GM19239 (cell line): Measurements from ENCODE around the gene CD44.
A peak's percentile ranks its signal among the peaks of the same experiment; 100 is the strongest.

Source experiments
- DNase-seq: peaks from one replicate; pipeline ENCODE4 v3.0.0; 2011; ENCODE audit warnings: low spot score; ENCODE audit not compliant: insufficient read length
- FAIRE-seq: peaks from 2 replicates; lab custom pipeline; 2011; peaks lifted over from hg19 to GRCh38; lab: Jason Lieb, UNC

The CD44 gene

GRCh38 chr11:35135222-35135621 lies 3.7 kb upstream of the CD44 start:
- DNase-seq (no peak), FAIRE-seq (peak; percentile 78)

- DNase-seq, result no peak
- FAIRE-seq, result no peak
Observed at GRCh38 chr11:35136311-35136710, 2.7 kb upstream of the CD44 start.

- no peak for DNase-seq
- FAIRE-seq, result peak; percentile 65
Observed at GRCh38 chr11:35138058-35138457, 913 bp upstream of the CD44 start.

- DNase-seq (no peak), FAIRE-seq (no peak)
Observed at GRCh38 chr11:35138606-35138942, 397 bp upstream of the CD44 start.

GRCh38 chr11:35139722-35140282 lies 831 bp downstream of the CD44 start:
- FAIRE-seq (peak; percentile 90), DNase-seq (no peak)

DNA sequence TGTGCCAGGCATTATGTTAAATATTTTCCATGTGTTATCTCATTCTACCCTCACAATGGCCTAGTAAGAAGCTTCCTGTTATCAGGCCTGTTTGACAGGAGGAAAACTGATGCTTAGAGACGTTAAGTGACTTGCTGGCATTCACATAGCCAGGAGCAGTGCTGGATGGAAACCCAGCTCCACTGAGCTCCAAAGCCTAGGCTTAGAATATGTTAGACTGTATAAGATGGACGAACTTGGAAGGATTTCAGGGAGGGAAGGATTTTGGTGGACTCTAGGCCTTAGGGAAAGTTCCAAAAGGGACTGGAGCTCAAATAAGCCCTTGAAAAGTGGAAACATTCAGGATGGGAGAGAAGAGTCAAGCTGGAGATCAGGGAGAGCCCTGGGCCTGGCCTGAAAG lies 2.1 kb downstream of the CD44 start:
- DNase-seq (no peak), FAIRE-seq (peak; percentile 51)

DNA sequence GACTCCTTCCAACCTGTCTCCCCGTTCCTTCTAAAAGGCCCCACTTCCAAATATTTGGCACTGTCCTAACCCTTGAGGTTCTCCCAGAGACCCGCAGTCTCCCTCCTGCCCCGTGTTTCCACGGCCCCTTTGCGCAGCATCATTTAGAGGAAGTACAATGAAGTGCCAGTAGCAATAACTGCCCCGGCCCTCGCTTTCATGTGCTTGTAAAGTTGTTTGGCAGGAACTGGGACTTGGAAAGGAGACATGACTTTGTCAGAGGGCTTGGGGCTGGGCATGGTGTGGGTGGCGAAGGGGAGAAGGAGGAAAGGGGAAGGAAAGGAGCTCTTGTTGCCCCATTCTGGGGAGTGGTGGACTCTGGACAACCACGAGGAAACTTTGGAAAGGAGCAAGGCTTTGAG lies 2.6 kb downstream of the CD44 start:
- FAIRE-seq (peak; percentile 78), DNase-seq (no peak)

GRCh38 chr11:35142481-35143075 lies 3.6 kb downstream of the CD44 start:
- peak; percentile 79 for FAIRE-seq
- DNase-seq, result no peak

- FAIRE-seq, result no peak
- no peak for DNase-seq
Observed at GRCh38 chr11:35143297-35144135, 4.5 kb downstream of the CD44 start.

DNA sequence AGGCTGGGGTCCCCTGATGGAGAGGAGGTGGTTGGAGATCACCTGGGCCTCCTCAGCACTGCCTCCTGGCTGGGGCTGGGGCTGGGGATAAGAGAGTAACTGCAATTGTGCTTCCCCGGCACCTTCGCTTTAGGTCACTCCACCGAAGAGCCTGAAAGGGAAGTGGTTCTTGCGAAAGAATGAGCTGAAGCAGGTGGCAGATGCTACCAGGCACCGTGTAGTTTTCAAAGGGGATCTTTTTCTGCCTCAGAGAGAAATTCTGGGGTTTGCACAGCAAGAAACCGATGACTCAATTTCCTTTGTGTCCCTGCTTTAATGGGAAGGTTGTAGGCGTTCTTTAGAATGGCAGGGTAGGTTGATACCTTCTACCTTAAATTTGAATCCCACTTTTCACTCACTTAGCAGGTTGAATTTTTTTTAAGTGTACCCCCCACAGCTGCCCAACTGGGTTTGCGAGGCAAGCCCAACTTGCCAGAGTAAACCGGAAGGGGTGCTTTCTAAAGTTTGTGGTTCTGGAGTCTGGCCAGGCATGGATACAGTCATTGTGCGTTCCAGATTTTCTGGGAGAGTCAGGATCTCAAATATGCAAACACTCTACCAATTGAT lies 5.3 kb downstream of the CD44 start:
- FAIRE-seq (peak; percentile 92), DNase-seq (peak; percentile 48)

DNA sequence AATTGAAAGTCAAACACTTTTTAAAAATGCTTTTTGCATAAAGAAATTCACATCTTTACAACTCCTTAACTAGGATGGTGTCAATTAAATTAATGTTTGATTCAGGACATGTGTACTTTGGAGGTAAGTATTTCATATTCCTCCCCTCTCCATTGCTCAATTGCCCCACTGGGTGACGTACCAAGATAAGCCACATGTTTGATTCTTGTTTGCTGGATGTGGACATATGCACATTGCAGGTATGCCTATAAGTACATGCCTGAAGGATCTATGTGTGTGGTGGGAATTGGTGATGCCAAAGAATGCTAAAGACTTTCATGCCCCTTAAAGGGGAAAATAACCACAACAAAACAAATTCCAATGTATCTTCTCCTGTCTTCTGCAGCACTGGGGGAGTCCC lies 5.8 kb downstream of the CD44 start:
- FAIRE-seq (no peak), DNase-seq (no peak)

DNA sequence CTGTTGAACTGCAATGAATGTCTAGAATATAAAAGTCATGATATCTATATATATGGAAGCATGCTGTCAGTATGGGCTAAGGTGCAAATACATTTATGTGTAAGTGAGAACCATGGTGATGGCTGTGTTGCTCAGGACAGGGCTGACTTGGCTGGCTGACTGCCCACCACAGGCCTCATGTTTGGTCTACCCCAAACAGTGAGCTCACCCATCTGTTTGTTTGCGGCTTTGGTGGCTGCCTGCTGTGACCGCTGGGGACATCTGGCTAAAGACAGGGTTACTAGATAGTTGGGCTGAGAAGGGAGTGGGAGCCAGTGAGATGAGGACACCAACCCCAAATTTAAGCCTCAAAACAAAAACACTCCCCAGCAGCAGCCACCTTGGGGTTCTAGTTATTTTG lies 6.3 kb downstream of the CD44 start:
- DNase-seq, result peak; percentile 40
- FAIRE-seq, result peak; percentile 97

DNA sequence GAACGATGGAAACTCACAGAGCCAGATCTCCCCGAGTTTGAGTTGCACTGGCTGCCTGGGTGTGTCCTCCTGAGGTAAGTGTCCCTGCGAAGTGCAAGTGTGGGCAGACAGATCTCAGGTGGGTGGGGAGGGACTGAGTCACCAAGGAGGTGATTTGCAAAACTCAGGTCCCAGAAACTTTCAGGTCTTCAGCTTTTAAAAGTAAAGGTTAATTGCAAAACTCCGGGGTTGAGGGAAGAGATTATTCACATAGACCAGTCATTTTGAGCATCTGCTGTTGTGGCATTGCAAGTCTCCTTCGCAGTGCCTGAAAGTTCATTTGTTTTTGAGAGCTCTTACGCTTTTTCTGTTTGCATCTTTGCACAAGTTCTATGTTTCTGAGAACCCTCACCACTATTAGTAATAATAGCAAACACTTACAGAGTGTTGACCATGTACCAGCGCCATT lies 7.1 kb downstream of the CD44 start:
- FAIRE-seq, result no peak
- no peak for DNase-seq

- DNase-seq (no peak), FAIRE-seq (no peak)
Observed at GRCh38 chr11:35146711-35147110, 7.7 kb downstream of the CD44 start.

- no peak for DNase-seq
- FAIRE-seq, result no peak
Observed at GRCh38 chr11:35147235-35147634, 8.3 kb downstream of the CD44 start.

- no peak for DNase-seq
- no peak for FAIRE-seq
Observed at GRCh38 chr11:35148163-35148837, 9.3 kb downstream of the CD44 start.

GRCh38 chr11:35150454-35150853 lies 11.5 kb downstream of the CD44 start:
- no peak for FAIRE-seq

GRCh38 chr11:35151241-35151640 lies 12.3 kb downstream of the CD44 start:
- no peak for DNase-seq
- FAIRE-seq, result no peak

More at GRCh38 chr11:35150454-35150853, 11.5 kb downstream of the CD44 start:
- no peak for DNase-seq

DNA sequence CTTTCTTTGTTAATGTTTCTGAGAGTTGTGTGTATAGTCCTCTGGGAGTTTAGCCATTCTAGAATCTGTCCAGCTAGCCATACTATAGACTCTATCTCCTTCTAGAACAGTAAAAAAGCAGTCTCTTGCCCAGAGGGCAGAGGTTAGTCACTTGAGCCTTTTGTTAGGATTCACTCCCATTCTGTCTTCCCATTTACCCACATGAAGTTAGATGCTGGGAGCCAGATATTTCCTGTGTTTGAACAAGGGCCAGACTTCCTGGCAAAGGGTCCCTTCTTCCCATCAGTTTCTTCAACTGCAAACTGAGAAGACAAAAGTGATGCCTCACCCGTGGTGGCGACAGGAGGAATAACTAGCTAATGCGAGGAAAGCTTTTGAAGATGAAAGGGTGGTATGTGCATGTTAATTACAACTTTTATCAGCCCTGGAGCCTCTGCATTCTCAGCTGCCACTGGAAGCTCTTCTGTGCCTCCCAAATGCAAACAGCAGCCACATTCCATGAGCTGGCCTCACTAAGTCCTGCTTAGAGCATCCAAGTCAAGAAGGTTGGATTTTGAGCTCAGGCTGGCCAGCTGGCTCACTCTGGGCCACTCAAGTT lies 12.8 kb downstream of the CD44 start:
- peak; percentile 58 for FAIRE-seq
- DNase-seq, result no peak

- no peak for DNase-seq
- FAIRE-seq, result no peak
Observed at GRCh38 chr11:35152575-35152974, 13.6 kb downstream of the CD44 start.
